GM23338 (cell line): ENCODE data around the gene DBH. TPM values are rescaled to one million over a fixed set of nuclear protein-coding genes. Genes with fewer than 3 reads are reported as not detected.

Experiments
- ATAC-seq: fragments of 200-7000 bp; cut with Tn5 transposase; 3 replicates; pipeline ENCODE4 v1.9.1; 2020
- DNase-seq: peaks from one replicate; pipeline ENCODE4 v3.0.0-alpha.2; 2015; ENCODE audit warnings: low spot score
- H2AFZ ChIP-seq: fragments of 200-600 bp; sonication (generic); 2 replicates; pipeline ENCODE4 v1.8.0; 2016; ENCODE audit warnings: antibody characterized with exemption, mild to moderate bottlenecking, moderate library complexity
- H3F3A ChIP-seq: fragments of 200-600 bp; sonication (generic); replicated peaks from 2 replicates; pipeline ENCODE4 v1.8.0; 2017; ENCODE audit warnings: antibody characterized with exemption, mixed run types, low read depth
- H3K27ac ChIP-seq: fragments of 200-600 bp; sonication (generic); 2 replicates; pipeline ENCODE4 v1.6.1; 2016; ENCODE audit warnings: low read depth
- H3K27me3 ChIP-seq: fragments of 200-600 bp; sonication (generic); 2 replicates; pipeline ENCODE4 v1.8.0; 2016; ENCODE audit warnings: mild to moderate bottlenecking, mixed run types, moderate library complexity; ENCODE audit not compliant: insufficient read depth
- H3K36me3 ChIP-seq: fragments of 200-600 bp; sonication (generic); 2 replicates; pipeline ENCODE4 v1.8.0; 2016; ENCODE audit warnings: mild to moderate bottlenecking; ENCODE audit not compliant: insufficient read depth
- H3K4me1 ChIP-seq: fragments of 200-600 bp; sonication (generic); 2 replicates; pipeline ENCODE4 v1.8.0; 2016; ENCODE audit warnings: mild to moderate bottlenecking, moderate library complexity; ENCODE audit not compliant: insufficient read depth
- H3K4me2 ChIP-seq: fragments of 200-600 bp; sonication (generic); 2 replicates; pipeline ENCODE4 v1.7.1; 2017; ENCODE audit warnings: mixed run types
- H3K4me3 ChIP-seq: fragments of 200-600 bp; sonication (generic); 2 replicates; pipeline ENCODE4 v1.6.1; 2016; ENCODE audit warnings: mixed run types
- H3K79me2 ChIP-seq: fragments of 200-600 bp; sonication (generic); replicated peaks from 2 replicates; pipeline ENCODE4 v1.8.0; 2017; ENCODE audit warnings: mild to moderate bottlenecking; ENCODE audit not compliant: insufficient read depth
- H3K9me2 ChIP-seq: fragments of 200-600 bp; sonication (generic); 2 replicates; pipeline ENCODE4 v1.8.0; 2017; ENCODE audit not compliant: insufficient read depth
- H4K20me1 ChIP-seq: fragments of 200-600 bp; sonication (generic); replicated peaks from 2 replicates; pipeline ENCODE4 v1.8.0; 2017; ENCODE audit warnings: mild to moderate bottlenecking; ENCODE audit not compliant: insufficient read depth
- H3K27ac Mint-ChIP-seq: 2 replicates; pipeline ENCODE4 v1.8.0; 2020; ENCODE audit warnings: inconsistent platforms, mild to moderate bottlenecking, moderate library complexity, mixed read lengths
- H3K27me3 Mint-ChIP-seq: 3 replicates; pipeline ENCODE4 v1.8.0; 2022; ENCODE audit warnings: low read depth, mild to moderate bottlenecking, moderate library complexity, mixed read lengths, inconsistent platforms; ENCODE audit not compliant: insufficient read depth, poor library complexity
- H3K36me3 Mint-ChIP-seq: 3 replicates; pipeline ENCODE4 v1.8.0; 2021; ENCODE audit warnings: low read depth, mild to moderate bottlenecking, inconsistent platforms, moderate library complexity, mixed read lengths
- H3K4me1 Mint-ChIP-seq: 3 replicates; pipeline ENCODE4 v1.8.0; 2020; ENCODE audit warnings: mild to moderate bottlenecking, inconsistent platforms, mixed read lengths
- H3K4me3 Mint-ChIP-seq: 3 replicates; pipeline ENCODE4 v1.8.0; 2021; ENCODE audit warnings: moderate library complexity, mild to moderate bottlenecking, inconsistent platforms, mixed read lengths
- H3K9me3 Mint-ChIP-seq: 3 replicates; pipeline ENCODE4 v1.8.0; 2020; ENCODE audit warnings: moderate library complexity, mild to moderate bottlenecking, inconsistent platforms, mixed read lengths
- CREB1 ChIP-seq: fragments of 250-450 bp; sonication (Bioruptor Pico); IDR thresholded peaks from 2 replicates; pipeline ENCODE4 v1.5.0; 2020; ENCODE audit warnings: low read depth, mild to moderate bottlenecking, moderate library complexity
- CTCF ChIP-seq, 2 experiments: fragments of 200-600 bp in 1 of 2; sonication (generic) in 1 of 2; conservative IDR thresholded peaks; 2 replicates each; pipeline versions ENCODE4 v1.5.1 to v1.6.1; 2016 to 2017; ENCODE audit warnings: antibody characterized with exemption in 2 of 2, low read depth in 2 of 2, mild to moderate bottlenecking in 2 of 2, moderate library complexity in 1 of 2
- ETS1 ChIP-seq: IDR thresholded peaks from 2 replicates; pipeline ENCODE4 v1.6.1; 2016; ENCODE audit warnings: antibody characterized with exemption
- EZH2 ChIP-seq: fragments of 200-600 bp; sonication (generic); IDR thresholded peaks from one replicate; pipeline ENCODE4 v1.8.0; 2017; ENCODE audit warnings: antibody characterized with exemption, mild to moderate bottlenecking, low read depth; ENCODE audit not compliant: unreplicated experiment
- JUNB ChIP-seq: IDR thresholded peaks from one replicate; pipeline ENCODE4 v1.6.1; 2016; ENCODE audit warnings: antibody characterized with exemption; ENCODE audit not compliant: unreplicated experiment
- POLR2AphosphoS5 ChIP-seq: IDR thresholded peaks from 2 replicates; pipeline ENCODE4 v1.6.1; 2016; ENCODE audit warnings: antibody characterized with exemption, low read depth
- ZNF114 ChIP-seq: fragments of 250-450 bp; sonication (Bioruptor Pico); IDR thresholded peaks from 2 replicates; pipeline ENCODE4 v1.5.0; 2020; ENCODE audit warnings: mild to moderate bottlenecking, moderate library complexity
- polyA plus RNA-seq: library from polyadenylated mRNA; unstranded; fragments of >200 nt; fragmentation: Nextera tagmentation; extraction: Ambion mirVana; gene quantifications from 2 replicates; pipeline ENCODE4 v1.2.1, GENCODE V29; 2016
- total RNA-seq: library from RNA; depleted of rRNA; stranded (reverse); fragments of >200 nt; shearing (Covaris generic); gene quantifications from 2 replicates; pipeline ENCODE4 v1.2.3, GENCODE V29; 2014

DBH gene
- total and polyA plus RNA-seq, 2 experiments from 2014 or later, result 0.08 to 0.24 TPM

- no peaks in the 10 kb centered on the region for H3F3A ChIP-seq
- H3K4me1 ChIP-seq, result no peaks in the 10 kb centered on the region
- no peak overlapping the region for H3K4me2 ChIP-seq
- peaks cover 13% of the 10 kb centered on the region for H3K27me3 Mint-ChIP-seq
- 0 out of 2 replicates have a peak overlapping the region, but pooled peaks have one; percentile 28 for H2AFZ ChIP-seq
- no peak overlapping the region for H3K4me3 ChIP-seq
- no peak overlapping the region for H3K4me3 Mint-ChIP-seq
- no peaks in the 10 kb centered on the region for H3K36me3 ChIP-seq
- no peak overlapping the region for H3K27ac Mint-ChIP-seq
- ATAC-seq (peak; percentile 62), DNase-seq (peak; percentile 38)
- no peaks in the 10 kb centered on the region for H3K79me2 ChIP-seq
- no peaks in the 10 kb centered on the region for H3K36me3 Mint-ChIP-seq
- H3K27ac ChIP-seq, result no peak overlapping the region
- H4K20me1 ChIP-seq, result no peaks in the 10 kb centered on the region
- no peaks in the 10 kb centered on the region for H3K27me3 ChIP-seq
- peaks cover 6% of the 10 kb centered on the region; the same call in 2 of the 3 replicates for H3K4me1 Mint-ChIP-seq
- no peaks in the 10 kb centered on the region; the same call in 2 of the 3 replicates for H3K9me3 Mint-ChIP-seq
- no peaks in the 10 kb centered on the region for H3K9me2 ChIP-seq
- TF ChIP-seq CREB1 (CRISPR knock-in tag) (no peak), POLR2AphosphoS5 (no peak), JUNB (no peak), CTCF (conservative IDR thresholded peaks at IDR 0.05; ENCODE audit: low read depth in 2 of 2) (no peak), ZNF114 (CRISPR knock-in tag) (no peak), ETS1 (no peak)
Measured at GRCh38 chr9:133702798-133703590, 66.8 kb downstream of the DBH start.

- H3K9me3 Mint-ChIP-seq, result no peaks in the 10 kb centered on the region; the same call in 2 of the 3 replicates
- H3K27me3 ChIP-seq, result no peaks in the 10 kb centered on the region
- H4K20me1 ChIP-seq, result no peaks in the 10 kb centered on the region
- no peaks in the 10 kb centered on the region for H3K79me2 ChIP-seq
- no peaks in the 10 kb centered on the region for H3K4me1 ChIP-seq
- no peak overlapping the region for H3K27ac Mint-ChIP-seq
- no peak overlapping the region for H2AFZ ChIP-seq
- H3K4me2 ChIP-seq, result no peak overlapping the region
- ATAC-seq, result no peak
- TF ChIP-seq ZNF114 (CRISPR knock-in tag), result no peak
- TF ChIP-seq EZH2, result no peak
- H3K36me3 Mint-ChIP-seq, result no peaks in the 10 kb centered on the region
- DNase-seq, result no peak
- H3F3A ChIP-seq, result no peaks in the 10 kb centered on the region
- H3K4me1 Mint-ChIP-seq, result peaks cover 6% of the 10 kb centered on the region; the same call in 2 of the 3 replicates
- no peak overlapping the region for H3K4me3 ChIP-seq
- H3K27me3 Mint-ChIP-seq, result peaks cover 11% of the 10 kb centered on the region
- H3K27ac ChIP-seq, result no peak overlapping the region
- no peaks in the 10 kb centered on the region for H3K9me2 ChIP-seq
- no peak overlapping the region for H3K4me3 Mint-ChIP-seq
- H3K36me3 ChIP-seq, result no peaks in the 10 kb centered on the region
Measured at GRCh38 chr9:133703591-133704399, 67.6 kb downstream of the DBH start.
